HL-60 (cell line): ENCODE measurements around the gene GALNT9.

ENCODE experiments used
- DNase-seq, 2 experiments: peaks; one replicate each; pipeline ENCODE4 v3.0.0-alpha.2; 2010 to 2020; ENCODE audit warnings: low read depth in 1 of 2, low spot score in 1 of 2
- H3K27ac ChIP-seq: fragments of 250-450 bp; sonication (Bioruptor Pico); replicated peaks from 2 replicates; pipeline ENCODE4 v1.5.1; 2020; ENCODE audit warnings: mild to moderate bottlenecking, moderate library complexity
- H3K27me3 ChIP-seq: fragments of 250-450 bp; sonication (Bioruptor Pico); 2 replicates; pipeline ENCODE4 v1.5.1; 2021; ENCODE audit warnings: mild to moderate bottlenecking, moderate library complexity; ENCODE audit not compliant: insufficient read depth, poor library complexity, severe bottlenecking
- H3K4me3 ChIP-seq: replicated peaks from 2 replicates; pipeline ENCODE4 v1.5.1; 2011; ENCODE audit warnings: mild to moderate bottlenecking, control low read depth, low read length; ENCODE audit not compliant: insufficient read depth
- GABPA ChIP-seq: IDR thresholded peaks from 2 replicates; pipeline ENCODE4 v1.6.1; 2012; ENCODE audit warnings: low read depth
- POLR2AphosphoS5 ChIP-seq: IDR thresholded peaks from 2 replicates; pipeline ENCODE4 v1.6.1; 2012; ENCODE audit warnings: low read depth
- SPI1 ChIP-seq: IDR thresholded peaks from 2 replicates; pipeline ENCODE4 v1.6.1; 2012; ENCODE audit warnings: low read depth, mild to moderate bottlenecking, borderline replicate concordance
- TF ChIP-seq, protein P1 (sequence below): IDR thresholded peaks from 2 replicates; pipeline ENCODE4 v1.6.1; 2012; ENCODE audit warnings: low read depth; ENCODE audit not compliant: insufficient replicate concordance
- TF ChIP-seq, protein P2 (sequence below): IDR thresholded peaks from one replicate; pipeline ENCODE4 v1.5.1; 2011; ENCODE audit warnings: low read length, control low read depth, inconsistent platforms; ENCODE audit not compliant: insufficient read depth

GALNT9 gene

DNA sequence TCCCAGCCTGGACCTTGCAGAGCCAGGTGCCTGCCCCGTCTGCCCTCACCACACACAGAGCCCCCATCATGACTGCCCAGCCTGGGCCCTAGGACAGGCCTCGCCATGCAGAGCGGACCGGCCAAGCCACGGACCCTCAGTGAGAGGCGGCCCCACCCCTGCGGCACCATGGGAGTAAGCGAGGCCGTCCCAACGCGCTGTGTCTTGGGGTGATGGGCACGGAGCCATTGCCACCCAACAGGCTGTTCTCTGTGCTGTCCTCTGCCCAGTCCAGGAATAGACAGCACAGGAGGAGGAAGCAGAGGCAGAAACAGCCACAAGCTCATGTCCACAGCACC lies 39.2 kb downstream of the GALNT9 start:
- Histone ChIP-seq H3K27ac (no peak overlapping the region), H3K27me3 (peaks cover 11% of the 10 kb centered on the region), H3K4me3 (no peak overlapping the region)
- TF ChIP-seq, protein P1, sequence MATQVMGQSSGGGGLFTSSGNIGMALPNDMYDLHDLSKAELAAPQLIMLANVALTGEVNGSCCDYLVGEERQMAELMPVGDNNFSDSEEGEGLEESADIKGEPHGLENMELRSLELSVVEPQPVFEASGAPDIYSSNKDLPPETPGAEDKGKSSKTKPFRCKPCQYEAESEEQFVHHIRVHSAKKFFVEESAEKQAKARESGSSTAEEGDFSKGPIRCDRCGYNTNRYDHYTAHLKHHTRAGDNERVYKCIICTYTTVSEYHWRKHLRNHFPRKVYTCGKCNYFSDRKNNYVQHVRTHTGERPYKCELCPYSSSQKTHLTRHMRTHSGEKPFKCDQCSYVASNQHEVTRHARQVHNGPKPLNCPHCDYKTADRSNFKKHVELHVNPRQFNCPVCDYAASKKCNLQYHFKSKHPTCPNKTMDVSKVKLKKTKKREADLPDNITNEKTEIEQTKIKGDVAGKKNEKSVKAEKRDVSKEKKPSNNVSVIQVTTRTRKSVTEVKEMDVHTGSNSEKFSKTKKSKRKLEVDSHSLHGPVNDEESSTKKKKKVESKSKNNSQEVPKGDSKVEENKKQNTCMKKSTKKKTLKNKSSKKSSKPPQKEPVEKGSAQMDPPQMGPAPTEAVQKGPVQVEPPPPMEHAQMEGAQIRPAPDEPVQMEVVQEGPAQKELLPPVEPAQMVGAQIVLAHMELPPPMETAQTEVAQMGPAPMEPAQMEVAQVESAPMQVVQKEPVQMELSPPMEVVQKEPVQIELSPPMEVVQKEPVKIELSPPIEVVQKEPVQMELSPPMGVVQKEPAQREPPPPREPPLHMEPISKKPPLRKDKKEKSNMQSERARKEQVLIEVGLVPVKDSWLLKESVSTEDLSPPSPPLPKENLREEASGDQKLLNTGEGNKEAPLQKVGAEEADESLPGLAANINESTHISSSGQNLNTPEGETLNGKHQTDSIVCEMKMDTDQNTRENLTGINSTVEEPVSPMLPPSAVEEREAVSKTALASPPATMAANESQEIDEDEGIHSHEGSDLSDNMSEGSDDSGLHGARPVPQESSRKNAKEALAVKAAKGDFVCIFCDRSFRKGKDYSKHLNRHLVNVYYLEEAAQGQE, result no peak
- TF ChIP-seq POLR2AphosphoS5 (no peak), SPI1 (no peak), GABPA (no peak)
- TF ChIP-seq, protein P2, sequence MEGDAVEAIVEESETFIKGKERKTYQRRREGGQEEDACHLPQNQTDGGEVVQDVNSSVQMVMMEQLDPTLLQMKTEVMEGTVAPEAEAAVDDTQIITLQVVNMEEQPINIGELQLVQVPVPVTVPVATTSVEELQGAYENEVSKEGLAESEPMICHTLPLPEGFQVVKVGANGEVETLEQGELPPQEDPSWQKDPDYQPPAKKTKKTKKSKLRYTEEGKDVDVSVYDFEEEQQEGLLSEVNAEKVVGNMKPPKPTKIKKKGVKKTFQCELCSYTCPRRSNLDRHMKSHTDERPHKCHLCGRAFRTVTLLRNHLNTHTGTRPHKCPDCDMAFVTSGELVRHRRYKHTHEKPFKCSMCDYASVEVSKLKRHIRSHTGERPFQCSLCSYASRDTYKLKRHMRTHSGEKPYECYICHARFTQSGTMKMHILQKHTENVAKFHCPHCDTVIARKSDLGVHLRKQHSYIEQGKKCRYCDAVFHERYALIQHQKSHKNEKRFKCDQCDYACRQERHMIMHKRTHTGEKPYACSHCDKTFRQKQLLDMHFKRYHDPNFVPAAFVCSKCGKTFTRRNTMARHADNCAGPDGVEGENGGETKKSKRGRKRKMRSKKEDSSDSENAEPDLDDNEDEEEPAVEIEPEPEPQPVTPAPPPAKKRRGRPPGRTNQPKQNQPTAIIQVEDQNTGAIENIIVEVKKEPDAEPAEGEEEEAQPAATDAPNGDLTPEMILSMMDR, result no peak
- DNase-seq, result no peak

DNA sequence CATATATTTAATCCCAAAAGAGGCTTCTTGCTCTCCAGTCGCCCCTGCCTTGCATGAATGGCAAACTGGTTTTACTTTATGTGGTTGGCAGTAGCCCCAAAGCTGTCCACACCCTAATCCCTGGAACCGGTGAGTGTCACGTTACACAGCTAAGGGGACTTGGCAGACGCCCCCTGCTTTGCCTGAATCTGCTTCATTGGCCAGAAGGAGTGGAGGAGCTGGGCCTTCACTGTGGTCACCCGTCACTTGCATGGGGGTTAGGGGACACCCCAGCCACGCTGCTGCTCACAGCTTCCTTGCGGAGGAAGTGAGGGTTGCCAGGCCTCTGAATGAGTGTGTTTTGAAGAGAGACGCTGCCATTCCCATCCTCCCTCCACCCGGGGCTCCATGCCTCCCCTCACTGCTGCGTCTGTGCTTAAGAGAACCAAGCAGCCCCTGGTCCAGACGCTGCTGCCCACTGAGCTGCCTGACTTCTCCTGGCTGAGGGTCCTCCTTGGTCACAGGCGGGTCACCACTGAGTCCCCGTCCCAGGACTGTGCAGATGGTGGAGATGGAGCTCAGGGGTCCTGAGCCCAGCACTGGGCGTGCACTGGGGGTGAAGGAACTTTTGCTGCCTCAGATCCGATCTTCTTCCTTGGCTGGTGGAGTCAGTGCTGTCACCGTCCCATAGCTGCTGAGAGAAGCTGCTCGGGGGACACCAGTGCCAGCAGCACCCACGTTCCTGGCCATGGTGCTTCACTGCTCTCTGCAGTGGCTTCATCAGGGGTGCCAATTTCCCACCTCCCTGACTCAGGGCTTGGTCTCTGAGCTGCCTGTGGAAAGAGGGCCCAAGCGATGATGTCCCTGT lies 39.8 kb downstream of the GALNT9 start:
- no peak for DNase-seq
- Histone ChIP-seq H3K4me3 (no peak overlapping the region), H3K27ac (no peak overlapping the region), H3K27me3 (peaks cover 11% of the 10 kb centered on the region)
- TF ChIP-seq, protein P1, result no peak
- TF ChIP-seq POLR2AphosphoS5 (no peak), GABPA (no peak), SPI1 (no peak)
- TF ChIP-seq, protein P2, result no peak

DNA sequence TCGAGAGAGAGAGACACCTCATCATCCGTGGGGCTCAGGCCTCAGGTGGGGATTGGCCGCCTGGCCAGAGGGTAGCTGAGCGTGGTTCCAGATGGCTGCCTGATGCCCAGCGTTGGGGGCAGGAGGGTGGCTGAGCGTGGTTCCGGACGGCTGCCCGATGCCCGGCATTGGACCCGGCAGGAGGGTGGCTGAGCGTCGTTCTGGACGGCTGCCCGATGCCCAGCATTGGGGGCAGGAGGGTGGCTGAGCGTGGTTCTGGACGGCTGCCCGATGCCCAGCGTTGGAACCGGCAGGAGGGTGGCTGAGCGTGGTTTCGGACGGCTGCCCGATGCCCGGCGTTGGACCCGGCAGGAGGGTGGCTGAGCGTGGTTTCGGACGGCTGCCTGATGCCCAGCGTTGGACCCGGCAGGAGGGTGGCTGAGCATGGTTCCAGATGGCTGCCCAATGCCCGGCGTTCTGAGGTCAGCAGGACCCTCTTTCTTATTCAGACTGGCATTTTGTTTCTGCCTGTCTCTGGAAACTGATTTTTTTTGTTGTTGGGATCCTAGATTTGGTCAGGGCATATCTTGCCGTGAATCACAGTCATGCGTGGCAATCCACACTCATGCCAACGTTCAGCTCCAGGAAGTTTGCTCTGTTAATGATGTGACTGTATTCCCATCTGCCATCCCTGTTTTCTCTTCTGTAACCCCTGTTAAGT lies 40.7 kb downstream of the GALNT9 start:
- no peak overlapping the region for H3K4me3 ChIP-seq
- TF ChIP-seq, protein P2, result no peak
- TF ChIP-seq SPI1 (no peak), POLR2AphosphoS5 (no peak), GABPA (no peak)
- TF ChIP-seq, protein P1, result no peak
- DNase-seq, result no peak
- H3K27me3 ChIP-seq, result peaks cover 14% of the 10 kb centered on the region
- no peak overlapping the region for H3K27ac ChIP-seq
